Muscle of leg (tissue), 11 donors: Measurements from ENCODE around the gene CSRP3. TPM values are rescaled to one million over a fixed set of nuclear protein-coding genes. Genes with fewer than 3 reads are reported as not detected.

Experiments
- DNase-seq: peaks from one replicate; pipeline ENCODE4 v3.0.0; 2013
- H3K27ac ChIP-seq: one replicate; pipeline ENCODE4 v1.5.1; 2013; ENCODE audit warnings: mild to moderate bottlenecking, low read length, control low read depth
- H3K27me3 ChIP-seq: one replicate; pipeline ENCODE4 v1.6.1; 2013; ENCODE audit warnings: low read length; ENCODE audit not compliant: control insufficient read depth, insufficient read depth
- H3K36me3 ChIP-seq: one replicate; pipeline ENCODE4 v1.6.1; 2013; ENCODE audit warnings: low read length; ENCODE audit not compliant: control insufficient read depth, insufficient read depth
- H3K4me1 ChIP-seq: one replicate; pipeline ENCODE4 v1.6.1; 2013; ENCODE audit warnings: low read length; ENCODE audit not compliant: control insufficient read depth, insufficient read depth
- H3K4me3 ChIP-seq: one replicate; pipeline ENCODE4 v1.5.1; 2013; ENCODE audit warnings: low read length, control low read depth
- H3K9me3 ChIP-seq: replicated peaks from 2 replicates; pipeline ENCODE4 v1.6.1; 2013; ENCODE audit warnings: low read depth, low read length; ENCODE audit not compliant: control insufficient read depth
- WGBS: methylation state at CpG from one replicate; pipeline ENCODE4 v1.1.5; 2013; ENCODE audit warnings: missing lambda C conversion rate; ENCODE audit not compliant: insufficient coverage; 5-methylcytosine and 5-hydroxymethylcytosine counted together
- polyA plus RNA-seq, 8 donors: library from polyadenylated mRNA; unstranded; fragments of 120-200 nt; gene quantifications; one replicate each; pipeline versions ENCODE4 v1.2.1 to v1.2.3, GENCODE V29; 2013; ENCODE audit warnings: inconsistent platforms in 1 of 8, low replicate concordance in 1 of 8; ENCODE audit not compliant: insufficient read length in 8 of 8, insufficient read depth in 1 of 8
- total RNA-seq: library from RNA; stranded (reverse); fragments of 120-200 nt; gene quantifications from one replicate; pipeline ENCODE4 v1.2.4, GENCODE V29; 2013

CSRP3 gene
- total and polyA plus RNA-seq, 9 donors: 412 to 714 (median 612) TPM

GRCh38 chr11:19242179-19242932 is 40.6 kb upstream of the CSRP3 start:
- no peaks in the 10 kb centered on the region for H3K9me3 ChIP-seq
- H3K4me1 ChIP-seq: peaks cover 16% of the 10 kb centered on the region
- 6% methylated on average over 54 of the region's 55 CpGs for WGBS
- H3K4me3 ChIP-seq: peak overlapping the region; percentile 70
- no peak for DNase-seq
- H3K36me3 ChIP-seq: no peaks in the 10 kb centered on the region
- peaks cover 20% of the 10 kb centered on the region for H3K27me3 ChIP-seq
- H3K27ac ChIP-seq: no peak overlapping the region

GRCh38 chr11:19241260-19242178 is 39.7 kb upstream of the CSRP3 start:
- peaks cover 20% of the 10 kb centered on the region for H3K27me3 ChIP-seq
- peaks cover 3% of the 10 kb centered on the region for H3K36me3 ChIP-seq
- no peak overlapping the region for H3K27ac ChIP-seq
- H3K4me1 ChIP-seq: peaks cover 19% of the 10 kb centered on the region
- H3K4me3 ChIP-seq: peak overlapping the region; percentile 70
- H3K9me3 ChIP-seq: no peaks in the 10 kb centered on the region
- DNase-seq: no peak
- WGBS: under 1% methylated on average over 58 of the region's 92 CpGs

GRCh38 chr11:19240420-19241259 is 38.9 kb upstream of the CSRP3 start, which contains the start of gene E2F8:
E2F8 (minus strand) TSS chr11:19240945; CDS start chr11:19240121, 824 bp downstream.
- peaks cover 6% of the 10 kb centered on the region for H3K36me3 ChIP-seq
- peak within 1 kb of the TSS; percentile 63 for H3K27ac ChIP-seq
- H3K4me3 ChIP-seq: peak within 1 kb of the TSS; percentile 70
- no peaks in the 10 kb centered on the region for H3K9me3 ChIP-seq
- peak; percentile 98 for DNase-seq
- WGBS: under 1% methylated on average over 43 of the region's 59 CpGs
- peaks cover 22% of the 10 kb centered on the region for H3K4me1 ChIP-seq
- H3K27me3 ChIP-seq: peaks cover 20% of the 10 kb centered on the region

GRCh38 chr11:19239039-19239438 is 37.3 kb upstream of the CSRP3 start:
- H3K27me3 ChIP-seq: peaks cover 20% of the 10 kb centered on the region
- no peak for DNase-seq
- H3K4me3 ChIP-seq: peak overlapping the region; percentile 70

GRCh38 chr11:19237813-19238212 is 36.0 kb upstream of the CSRP3 start:
- Histone ChIP-seq H3K4me3 (peak overlapping the region; percentile 31), H3K9me3 (no peaks in the 10 kb centered on the region), H3K4me1 (peaks cover 22% of the 10 kb centered on the region), H3K36me3 (peaks cover 22% of the 10 kb centered on the region), H3K27ac (peak overlapping the region; percentile 86), H3K27me3 (peaks cover 13% of the 10 kb centered on the region)
- 52% methylated on average over 4 of the region's 5 CpGs for WGBS
- DNase-seq: no peak

More at GRCh38 chr11:19239039-19239438, 37.3 kb upstream of the CSRP3 start:
- peaks cover 14% of the 10 kb centered on the region for H3K36me3 ChIP-seq
- no peaks in the 10 kb centered on the region for H3K9me3 ChIP-seq
- H3K4me1 ChIP-seq: peaks cover 22% of the 10 kb centered on the region
- peak overlapping the region; percentile 86 for H3K27ac ChIP-seq
- 100% methylated on average over 1 of the region's 3 CpGs for WGBS

GRCh38 chr11:19237381-19237780 is 35.6 kb upstream of the CSRP3 start:
- peaks cover 19% of the 10 kb centered on the region for H3K4me1 ChIP-seq
- peaks cover 9% of the 10 kb centered on the region for H3K27me3 ChIP-seq
- DNase-seq: peak; percentile 57
- H3K27ac ChIP-seq: peak overlapping the region; percentile 86
- H3K4me3 ChIP-seq: peak overlapping the region; percentile 31
- no peaks in the 10 kb centered on the region for H3K9me3 ChIP-seq
- H3K36me3 ChIP-seq: peaks cover 22% of the 10 kb centered on the region
- WGBS: 54% methylated on average over 5 of the region's 8 CpGs

GRCh38 chr11:19234231-19234817 is 32.5 kb upstream of the CSRP3 start:
- H3K36me3 ChIP-seq: peaks cover 44% of the 10 kb centered on the region
- H3K9me3 ChIP-seq: no peaks in the 10 kb centered on the region
- DNase-seq: peak; percentile 44
- WGBS: no CpG with 5 or more reads among the region's 5 CpGs
- H3K4me3 ChIP-seq: no peak overlapping the region
- peak overlapping the region; percentile 45 for H3K27ac ChIP-seq
- no peaks in the 10 kb centered on the region for H3K27me3 ChIP-seq
- H3K4me1 ChIP-seq: peaks cover 16% of the 10 kb centered on the region

- no peak for DNase-seq
- WGBS: 100% methylated on average over 1 of the region's 6 CpGs
- Histone ChIP-seq H3K4me1 (peaks cover 17% of the 10 kb centered on the region), H3K27me3 (no peaks in the 10 kb centered on the region), H3K36me3 (peaks cover 47% of the 10 kb centered on the region), H3K4me3 (no peak overlapping the region), H3K9me3 (no peaks in the 10 kb centered on the region), H3K27ac (peak overlapping the region; percentile 29)
These were observed 31.2 kb upstream of the CSRP3 start for GRCh38 chr11:19232910-19233503.

- H3K27ac ChIP-seq: peak overlapping the region; percentile 73
- 96% methylated on average over 4 of the region's 5 CpGs for WGBS
- H3K9me3 ChIP-seq: no peaks in the 10 kb centered on the region
- no peaks in the 10 kb centered on the region for H3K27me3 ChIP-seq
- H3K36me3 ChIP-seq: peaks cover 51% of the 10 kb centered on the region
- peaks cover 11% of the 10 kb centered on the region for H3K4me1 ChIP-seq
- H3K4me3 ChIP-seq: no peak overlapping the region
- no peak for DNase-seq
These were observed 27.9 kb upstream of the CSRP3 start for GRCh38 chr11:19229671-19230070.
